GM21723 (cell line): ENCODE results near the gene DUOXA2.

Experiments used
- ATAC-seq: cut with Tn5 transposase; IDR thresholded peaks from one replicate; pipeline ENCODE4 v1.9.1; 2021; ENCODE audit warnings: mild to moderate bottlenecking, moderate library complexity; ENCODE audit not compliant: unreplicated experiment

DUOXA2 gene

GRCh38 chr15:45156744-45157455 is 42.8 kb downstream of the DUOXA2 start:
- no peak for ATAC-seq

- no peak for ATAC-seq
Observed at GRCh38 chr15:45157974-45158373, 43.8 kb downstream of the DUOXA2 start.

GRCh38 chr15:45161666-45162065 is 47.5 kb downstream of the DUOXA2 start:
- ATAC-seq = no peak

- no peak for ATAC-seq
Observed at GRCh38 chr15:45162771-45163507, 48.8 kb downstream of the DUOXA2 start.

GRCh38 chr15:45163508-45163856 is 49.4 kb downstream of the DUOXA2 start:
- ATAC-seq = no peak

GRCh38 chr15:45164914-45165313 is 50.8 kb downstream of the DUOXA2 start:
- no peak for ATAC-seq

GRCh38 chr15:45165536-45165935 is 51.4 kb downstream of the DUOXA2 start:
- ATAC-seq = no peak

- ATAC-seq = peak; percentile 92
Observed at GRCh38 chr15:45166834-45167630, 52.9 kb downstream of the DUOXA2 start.

GRCh38 chr15:45167631-45168205 is 53.6 kb downstream of the DUOXA2 start:
- ATAC-seq = no peak
